ENCODE data around the gene ATG9B. TPM values are rescaled to one million over a fixed set of nuclear protein-coding genes. Genes with fewer than 3 reads are reported as not detected.

ATG9B gene
- total and polyA plus RNA-seq, 2 donors (not counting 1 experiment from before 2014, with no cell fraction given) = 5.1 to 7.2 TPM

DNA sequence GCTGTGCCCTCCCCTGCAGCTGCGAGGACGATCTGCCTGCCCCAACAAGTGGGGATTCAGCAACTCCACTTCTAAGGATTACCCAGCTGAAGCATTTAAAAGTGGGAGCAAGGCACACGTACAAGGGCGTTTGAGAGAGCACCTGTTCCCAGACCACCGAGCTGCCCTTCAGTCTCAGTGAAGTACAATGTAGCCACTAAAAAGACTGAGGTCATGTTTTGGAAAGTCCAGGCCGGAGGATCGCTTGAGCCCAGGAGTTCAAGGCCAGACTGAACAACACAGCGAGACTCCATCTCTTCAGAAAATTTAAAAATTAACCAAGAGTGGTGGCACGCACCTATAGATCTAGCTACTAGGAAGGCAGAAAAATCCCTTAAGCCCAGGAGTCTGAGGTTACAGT lies 18.7 kb downstream of the ATG9B start:
- Histone ChIP-seq H3K27me3 (replicated peaks in 1 of 4; ENCODE audit: control extremely low read depth in 1 of 4, control insufficient read depth in 3 of 4, insufficient read depth in 4 of 4, low read length in 3 of 4) (no peaks in the 10 kb centered on the region), H3K4me2 (replicated peaks; ENCODE audit: low read depth, low read length, poor library complexity, severe bottlenecking) (no peak overlapping the region), H3K4me1 (ENCODE audit: control insufficient read depth in 2 of 2, insufficient read depth in 2 of 2, low read length in 2 of 2) (peaks cover 7 to 17% of the 10 kb centered on the region in 2 donors), H2AFZ (ENCODE audit: insufficient read depth, low read depth, low read length, poor library complexity, severe bottlenecking) (no peak overlapping the region), H3K36me3 (replicated peaks in 1 of 2; ENCODE audit: control extremely low read depth in 1 of 2, control insufficient read depth in 1 of 2, extremely low read depth in 1 of 2, insufficient read depth in 2 of 2, low read length in 1 of 2) (no peaks in the 10 kb centered on the region), H3K9me3 (ENCODE audit: control extremely low read depth in 1 of 3, control insufficient read depth in 2 of 3, insufficient read depth in 1 of 3, low read length in 2 of 3) (peaks cover 0 to 9% (median 0%) of the 10 kb centered on the region in 3 donors), H3K79me2 (ENCODE audit: control insufficient read depth, insufficient read depth, low read length) (no peaks in the 10 kb centered on the region), H3K27ac (ENCODE audit: low read length in 2 of 2) (no peak overlapping the region), H3K4me3 (ENCODE audit: control extremely low read depth in 1 of 5, extremely low read depth in 1 of 5, insufficient read depth in 1 of 5, low read depth in 2 of 5, low read length in 4 of 5) (no peak overlapping the region), H4K20me1 (ENCODE audit: control insufficient read depth, insufficient read depth, low read length, poor library complexity, severe bottlenecking) (no peaks in the 10 kb centered on the region), H3K9ac (ENCODE audit: low read length) (no peak overlapping the region)
- Mint-ChIP-seq H3K27ac (no peak overlapping the region), H3K4me3 (no peak overlapping the region), H3K9me3 (ENCODE audit: insufficient read depth) (no peaks in the 10 kb centered on the region), H3K4me1 (peaks cover 10% of the 10 kb centered on the region), H3K27me3 (peaks cover 9% of the 10 kb centered on the region)
- WGBS (ENCODE audit: insufficient coverage) = 94% methylated on average over 7 of the region's 9 CpGs
- POLR2A ChIA-PET = no interaction called here
- CTCF ChIA-PET = interaction anchor here (1.3 to 1.5 kb wide), 2 partner anchors 11 to 105 kb away, joined by 3 read pairs; no protein-coding TSS in a partner anchor
- DNase-seq (no peak), ATAC-seq (ENCODE audit: low read depth) (no peak)
- TF ChIP-seq EZH2 (IDR thresholded peaks at IDR 0.05; ENCODE audit: borderline replicate concordance, insufficient read depth, low read depth, low read length, poor library complexity, severe bottlenecking) = no peak
- TF ChIP-seq, protein P1, sequence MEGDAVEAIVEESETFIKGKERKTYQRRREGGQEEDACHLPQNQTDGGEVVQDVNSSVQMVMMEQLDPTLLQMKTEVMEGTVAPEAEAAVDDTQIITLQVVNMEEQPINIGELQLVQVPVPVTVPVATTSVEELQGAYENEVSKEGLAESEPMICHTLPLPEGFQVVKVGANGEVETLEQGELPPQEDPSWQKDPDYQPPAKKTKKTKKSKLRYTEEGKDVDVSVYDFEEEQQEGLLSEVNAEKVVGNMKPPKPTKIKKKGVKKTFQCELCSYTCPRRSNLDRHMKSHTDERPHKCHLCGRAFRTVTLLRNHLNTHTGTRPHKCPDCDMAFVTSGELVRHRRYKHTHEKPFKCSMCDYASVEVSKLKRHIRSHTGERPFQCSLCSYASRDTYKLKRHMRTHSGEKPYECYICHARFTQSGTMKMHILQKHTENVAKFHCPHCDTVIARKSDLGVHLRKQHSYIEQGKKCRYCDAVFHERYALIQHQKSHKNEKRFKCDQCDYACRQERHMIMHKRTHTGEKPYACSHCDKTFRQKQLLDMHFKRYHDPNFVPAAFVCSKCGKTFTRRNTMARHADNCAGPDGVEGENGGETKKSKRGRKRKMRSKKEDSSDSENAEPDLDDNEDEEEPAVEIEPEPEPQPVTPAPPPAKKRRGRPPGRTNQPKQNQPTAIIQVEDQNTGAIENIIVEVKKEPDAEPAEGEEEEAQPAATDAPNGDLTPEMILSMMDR (IDR thresholded peaks at IDR 0.05) = no peak
- intact Hi-C loops (cut with micrococcal nuclease) = no loop called here

DNA sequence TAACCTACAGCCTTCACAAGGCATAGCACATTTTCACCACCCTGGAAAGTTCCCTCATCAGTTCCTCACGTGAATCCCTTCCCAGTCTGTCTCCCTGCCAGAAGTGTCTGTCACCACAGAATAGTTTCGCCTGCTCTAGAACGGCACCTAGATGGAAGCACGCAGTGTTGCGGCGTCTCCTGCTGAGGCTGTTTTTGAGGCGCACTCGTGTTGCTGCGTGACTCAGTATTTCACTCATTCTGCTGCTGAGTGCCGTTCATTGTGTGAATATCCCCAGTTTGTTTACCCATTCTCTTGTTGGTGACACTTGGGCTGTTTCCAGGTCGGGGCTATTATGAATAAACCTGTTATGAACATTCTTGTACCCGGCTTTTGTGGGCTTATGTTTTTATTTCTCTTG lies 20.7 kb downstream of the ATG9B start:
- Histone ChIP-seq H3K79me2 (ENCODE audit: control insufficient read depth, insufficient read depth, low read length) (no peaks in the 10 kb centered on the region), H3K36me3 (replicated peaks in 1 of 2; ENCODE audit: control extremely low read depth in 1 of 2, control insufficient read depth in 1 of 2, extremely low read depth in 1 of 2, insufficient read depth in 2 of 2, low read length in 1 of 2) (no peaks in the 10 kb centered on the region), H3K4me3 (ENCODE audit: control extremely low read depth in 1 of 5, extremely low read depth in 1 of 5, insufficient read depth in 1 of 5, low read depth in 2 of 5, low read length in 4 of 5) (no peak overlapping the region), H3K4me1 (ENCODE audit: control insufficient read depth in 2 of 2, insufficient read depth in 2 of 2, low read length in 2 of 2) (peaks cover 7 to 11% of the 10 kb centered on the region in 2 donors), H3K9ac (ENCODE audit: low read length) (no peak overlapping the region), H4K20me1 (ENCODE audit: control insufficient read depth, insufficient read depth, low read length, poor library complexity, severe bottlenecking) (no peaks in the 10 kb centered on the region), H2AFZ (ENCODE audit: insufficient read depth, low read depth, low read length, poor library complexity, severe bottlenecking) (no peak overlapping the region), H3K27ac (ENCODE audit: low read length in 2 of 2) (no peak overlapping the region), H3K9me3 (ENCODE audit: control extremely low read depth in 1 of 3, control insufficient read depth in 2 of 3, insufficient read depth in 1 of 3, low read length in 2 of 3) (peaks cover 0 to 5% (median 0%) of the 10 kb centered on the region in 3 donors), H3K27me3 (replicated peaks in 1 of 4; ENCODE audit: control extremely low read depth in 1 of 4, control insufficient read depth in 3 of 4, insufficient read depth in 4 of 4, low read length in 3 of 4) (peaks cover 0 to 6% (median 0%) of the 10 kb centered on the region in 4 experiments), H3K4me2 (replicated peaks; ENCODE audit: low read depth, low read length, poor library complexity, severe bottlenecking) (no peak overlapping the region)
- ChIA-PET CTCF (no interaction called here), POLR2A (no interaction called here)
- intact Hi-C loops (cut with micrococcal nuclease) = no loop called here
- TF ChIP-seq EZH2 (IDR thresholded peaks at IDR 0.05; ENCODE audit: borderline replicate concordance, insufficient read depth, low read depth, low read length, poor library complexity, severe bottlenecking) = no peak
- TF ChIP-seq, protein P1 (IDR thresholded peaks at IDR 0.05) = no peak
- Mint-ChIP-seq H3K4me3 (no peak overlapping the region), H3K27ac (no peak overlapping the region), H3K27me3 (peaks cover 9% of the 10 kb centered on the region), H3K4me1 (peaks cover 9% of the 10 kb centered on the region), H3K9me3 (ENCODE audit: insufficient read depth) (no peaks in the 10 kb centered on the region)
- no peak for ATAC-seq (ENCODE audit: low read depth)
- no peak for DNase-seq
- 95% methylated on average over 10 of the region's 12 CpGs for WGBS (ENCODE audit: insufficient coverage)
